ENCODE measurements around the gene VDAC2.
"Not testable (repeated sequence)": the region's sequence is repeated elsewhere in the genome, so short reads cannot be mapped to it uniquely, and the experiment has no call there.

Gene VDAC2

GRCh38 chr10:75201793-75202307 is 8.7 kb upstream of the VDAC2 start:
- no peak for DNase-seq

GRCh38 chr10:75202321-75203045 is 8.1 kb upstream of the VDAC2 start:
- no peak for DNase-seq

DNA sequence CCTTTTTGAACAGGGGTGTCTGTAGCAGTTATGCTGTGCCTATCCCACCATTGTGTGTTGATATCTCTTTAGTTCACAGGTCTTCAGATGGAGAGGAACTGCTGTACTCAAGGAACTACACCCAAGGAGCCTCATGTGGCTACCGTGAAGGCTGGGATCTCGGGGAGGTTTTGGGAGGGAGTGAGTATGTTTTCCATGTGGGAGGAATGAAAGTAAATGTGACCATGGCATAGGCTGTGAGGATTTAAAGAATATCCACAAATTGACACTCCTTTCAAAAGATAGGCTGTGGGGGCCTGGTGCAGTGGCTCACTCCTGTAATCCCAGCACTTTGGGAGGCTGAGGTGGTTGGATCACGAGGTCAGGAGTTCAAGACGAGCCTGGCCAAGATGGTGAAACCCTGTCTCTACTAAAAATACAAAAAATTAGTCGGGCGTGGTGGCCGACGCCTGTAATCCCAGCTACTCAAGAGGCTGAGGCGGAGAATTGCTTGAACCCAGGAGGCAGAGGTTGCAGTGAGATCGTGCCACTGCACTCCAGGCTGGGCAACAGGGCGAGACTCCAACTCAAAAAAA is 7.5 kb upstream of the VDAC2 start:
- DNase-seq = not testable (repeated sequence)

DNA sequence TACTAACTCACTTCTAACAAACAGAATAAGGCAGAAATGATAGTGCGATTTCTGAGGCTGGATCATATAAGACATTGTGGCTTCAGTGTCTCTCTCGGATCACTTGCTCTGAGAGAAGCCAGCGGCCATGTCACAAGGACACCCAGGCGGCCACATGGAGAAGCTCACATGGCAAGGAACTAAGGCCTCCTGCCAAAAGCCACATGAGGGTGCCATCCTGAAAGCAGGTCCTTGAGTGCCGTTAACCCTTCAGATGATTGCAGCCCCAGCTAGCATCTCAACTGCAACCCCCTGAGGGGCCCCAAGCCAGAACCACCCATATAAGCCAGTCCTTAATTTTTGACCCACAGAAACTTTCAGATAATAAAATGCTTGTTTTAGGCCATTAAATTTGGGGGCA is 6.9 kb upstream of the VDAC2 start:
- DNase-seq = no peak

- DNase-seq = no peak
Observed at GRCh38 chr10:75205908-75206307, 4.7 kb upstream of the VDAC2 start.

DNA sequence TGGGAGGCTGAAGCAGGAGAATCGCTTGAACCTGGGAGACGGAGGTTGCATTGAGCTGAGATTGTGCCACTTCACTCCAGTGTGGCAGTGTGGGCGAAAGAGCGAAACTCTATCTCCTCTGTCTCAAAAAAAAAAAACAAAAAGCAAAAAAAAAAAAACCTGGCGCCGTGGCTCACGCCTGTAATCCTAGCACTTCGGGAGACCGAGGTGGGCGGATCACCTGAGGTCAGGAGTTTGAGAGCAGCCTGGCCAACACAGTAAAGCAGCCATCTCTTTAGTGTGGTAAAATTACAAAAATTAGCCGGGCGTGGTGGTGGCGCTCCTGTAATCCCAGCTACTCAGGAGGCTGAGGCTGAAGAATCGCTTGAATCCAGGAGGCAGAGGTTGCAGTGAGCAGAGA is 4.0 kb upstream of the VDAC2 start:
- not testable (repeated sequence) for DNase-seq

GRCh38 chr10:75207079-75207856 is 3.3 kb upstream of the VDAC2 start:
- DNase-seq = no peak

- DNase-seq = no peak
Observed at GRCh38 chr10:75207857-75208144, 2.8 kb upstream of the VDAC2 start.

DNA sequence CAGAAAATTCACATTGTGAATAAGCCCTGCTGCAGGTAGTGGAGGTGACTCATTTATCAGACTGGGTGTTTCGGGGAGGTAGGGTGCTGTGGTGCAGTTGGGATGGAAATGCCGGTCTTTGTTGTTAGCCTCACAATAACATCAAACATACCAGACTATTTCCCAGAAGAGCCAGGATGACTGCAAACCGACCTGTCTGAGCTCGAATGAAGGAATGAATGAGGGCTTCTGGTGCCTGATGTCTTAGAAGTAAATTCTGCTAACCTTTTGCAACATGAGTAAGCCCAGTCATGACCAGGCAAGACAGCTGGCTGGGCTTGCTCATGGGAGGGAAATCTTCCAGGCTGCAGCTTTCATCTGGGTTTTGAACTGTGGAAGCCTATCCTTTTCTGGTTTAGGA is 2.4 kb upstream of the VDAC2 start:
- no peak for DNase-seq

DNA sequence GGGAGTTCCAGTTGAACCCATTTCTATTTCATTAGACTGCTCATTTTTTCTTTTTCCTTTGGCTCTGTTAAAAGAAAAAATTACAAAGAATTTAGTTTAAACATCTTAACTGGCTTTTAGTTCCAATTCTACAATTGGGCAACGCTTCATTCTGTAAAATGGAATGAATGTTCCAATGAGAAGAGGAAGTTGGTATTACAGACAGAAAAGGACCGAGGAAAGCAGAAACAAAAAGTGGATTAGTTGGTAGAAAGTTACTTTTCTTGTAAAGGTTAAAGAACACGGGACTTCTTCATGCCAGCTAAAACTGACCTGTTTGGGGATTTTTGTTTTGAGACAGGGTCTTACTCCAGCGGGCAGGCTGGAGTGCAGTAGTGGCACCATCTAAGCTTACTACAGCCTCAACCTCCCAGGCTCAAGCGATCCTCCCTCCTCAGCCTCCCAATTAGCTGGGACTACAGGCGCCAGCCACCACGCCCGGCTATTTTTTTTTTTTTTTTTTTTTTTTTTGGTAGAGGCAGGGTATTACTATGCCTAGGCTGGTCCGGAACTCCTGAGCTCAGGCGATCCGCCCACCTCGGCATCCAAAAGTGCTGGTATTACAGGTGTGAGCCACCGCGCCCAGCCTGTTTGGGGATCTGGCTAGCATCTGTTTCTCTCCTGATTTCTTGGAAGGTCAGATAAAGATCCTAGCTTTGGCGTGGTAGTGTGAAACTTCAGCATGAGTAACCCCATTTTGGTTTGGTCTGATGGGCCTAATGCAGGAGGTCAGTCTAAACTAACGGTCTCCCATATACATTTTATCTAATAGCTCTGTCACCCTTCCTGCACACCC is 1.3 kb upstream of the VDAC2 start:
- no peak for DNase-seq

DNA sequence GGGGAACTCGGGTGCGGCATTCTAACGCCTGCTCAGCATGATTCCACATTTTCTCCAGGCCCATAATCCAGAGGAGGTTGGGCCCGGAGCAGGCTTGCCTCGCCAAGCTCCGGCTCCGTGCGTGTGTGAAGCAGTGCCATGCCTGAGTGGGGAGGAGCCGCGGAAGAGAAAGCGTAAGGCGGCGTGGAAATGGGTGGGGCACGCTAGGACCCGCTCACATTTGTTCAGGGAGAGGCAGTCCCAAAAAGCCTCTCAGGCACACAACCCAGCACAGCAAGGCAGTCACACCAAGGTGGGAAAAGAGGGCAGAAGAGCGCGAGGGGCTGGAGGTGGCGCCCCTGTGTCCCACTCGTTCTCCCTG is 695 bp upstream of the VDAC2 start:
- peak in 1 of 2 experiments; percentile 72 for DNase-seq

GRCh38 chr10:75211007-75211691 is 553 bp downstream of the VDAC2 start:
- no peak for DNase-seq

GRCh38 chr10:75212343-75212742 is 1.7 kb downstream of the VDAC2 start:
- no peak for DNase-seq

GRCh38 chr10:75220274-75220673 is 9.7 kb downstream of the VDAC2 start:
- DNase-seq = no peak

DNA sequence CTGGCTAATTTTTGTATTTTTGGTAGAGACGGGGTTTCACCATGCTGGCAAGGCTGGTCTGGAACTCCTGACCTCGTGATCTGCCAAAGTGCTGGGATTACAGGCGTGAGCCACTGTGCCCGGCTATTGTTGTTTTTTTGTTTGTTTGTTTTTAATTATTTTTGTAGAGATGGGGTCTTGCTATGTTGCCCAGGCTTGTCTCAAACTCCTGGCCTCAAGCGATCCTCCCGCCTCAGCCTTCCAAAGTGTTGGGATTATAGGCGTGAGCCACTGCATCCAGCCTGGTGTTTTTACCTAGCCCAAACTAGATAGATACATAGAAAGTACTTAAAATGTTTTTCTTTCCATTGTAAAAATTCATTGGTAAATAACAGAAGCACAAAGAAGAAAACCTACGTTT is 10.9 kb downstream of the VDAC2 start:
- not testable (repeated sequence) for DNase-seq

DNA sequence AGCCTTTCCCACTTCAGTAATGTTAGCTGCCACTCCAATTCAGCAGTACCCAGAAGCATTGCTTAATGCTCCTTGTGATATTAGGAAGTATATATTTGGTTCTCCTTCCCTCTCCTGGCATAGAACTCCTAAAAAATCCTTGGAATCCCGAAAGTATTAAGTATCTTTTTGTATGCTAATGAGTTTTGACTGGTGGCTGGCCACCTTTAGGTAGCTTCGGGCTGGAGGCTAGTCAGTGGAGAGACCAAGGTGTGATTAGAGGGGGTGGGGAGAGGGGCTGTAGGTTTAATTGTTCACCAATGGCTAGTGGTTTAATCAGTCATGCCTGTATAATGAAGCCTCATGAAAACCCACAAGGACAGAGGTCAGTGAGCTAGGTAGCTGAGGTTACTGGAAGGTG is 12.9 kb downstream of the VDAC2 start:
- DNase-seq = no peak

GRCh38 chr10:75226095-75226494 is 15.5 kb downstream of the VDAC2 start:
- DNase-seq = no peak

DNA sequence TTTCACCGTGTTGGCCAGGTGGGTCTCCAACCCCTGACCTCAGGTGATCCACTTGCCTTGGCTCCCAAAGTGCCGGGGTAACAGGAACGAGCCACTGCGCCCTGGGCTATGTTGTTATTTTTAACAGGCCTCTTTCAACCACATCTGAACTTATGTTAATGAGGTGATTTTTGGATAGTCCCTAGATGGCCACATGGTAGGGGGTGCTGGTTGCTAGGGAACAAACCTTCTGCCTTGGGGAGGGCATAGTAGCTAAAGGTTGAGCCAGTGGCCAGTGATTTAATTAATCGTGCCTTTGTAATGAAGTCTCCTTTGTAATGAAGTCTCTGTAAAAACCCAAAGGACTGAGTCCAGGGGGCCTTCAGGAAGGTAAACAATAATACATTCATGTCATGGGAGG is 16.1 kb downstream of the VDAC2 start:
- DNase-seq = no peak

DNA sequence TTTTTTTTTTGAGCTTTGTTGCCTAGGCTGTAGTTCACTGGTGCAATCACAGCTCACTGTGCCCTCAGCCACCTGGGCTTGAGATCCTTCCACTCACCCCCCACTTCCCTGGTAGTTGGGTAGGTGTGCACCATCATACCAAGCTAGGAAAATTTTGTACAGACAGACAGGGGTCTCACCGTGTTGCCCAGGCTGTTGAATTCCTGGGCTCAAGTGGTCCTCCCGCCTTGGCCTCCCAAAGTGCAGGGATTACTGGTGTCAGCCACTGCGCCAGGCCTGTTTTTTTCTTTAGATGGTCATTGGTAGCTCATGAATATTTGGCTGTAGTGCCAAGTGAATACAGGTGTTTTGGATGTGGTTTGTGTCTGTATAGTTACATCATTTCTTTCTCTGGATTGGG is 17.7 kb downstream of the VDAC2 start:
- DNase-seq = no peak

- DNase-seq = no peak
Observed at GRCh38 chr10:75228834-75229233, 18.2 kb downstream of the VDAC2 start.

DNA sequence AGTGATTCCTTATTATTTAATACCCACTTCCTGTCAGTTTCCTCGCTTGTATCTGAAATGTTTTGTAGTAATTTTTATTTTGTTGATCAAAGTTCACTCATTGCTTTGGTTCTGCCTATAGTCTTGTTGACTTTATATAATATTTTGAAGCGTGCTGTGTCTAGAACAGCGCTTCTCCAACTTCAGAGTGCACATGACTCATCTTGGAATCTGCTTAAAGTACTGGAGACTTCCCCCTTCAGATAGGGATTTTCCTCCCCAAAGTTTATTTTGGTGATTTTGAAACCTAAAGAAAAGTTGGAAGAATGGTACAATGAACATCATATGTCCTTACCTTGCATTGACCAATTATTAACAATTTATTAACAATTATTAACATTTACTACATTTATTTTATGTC is 19.4 kb downstream of the VDAC2 start:
- DNase-seq = no peak

DNA sequence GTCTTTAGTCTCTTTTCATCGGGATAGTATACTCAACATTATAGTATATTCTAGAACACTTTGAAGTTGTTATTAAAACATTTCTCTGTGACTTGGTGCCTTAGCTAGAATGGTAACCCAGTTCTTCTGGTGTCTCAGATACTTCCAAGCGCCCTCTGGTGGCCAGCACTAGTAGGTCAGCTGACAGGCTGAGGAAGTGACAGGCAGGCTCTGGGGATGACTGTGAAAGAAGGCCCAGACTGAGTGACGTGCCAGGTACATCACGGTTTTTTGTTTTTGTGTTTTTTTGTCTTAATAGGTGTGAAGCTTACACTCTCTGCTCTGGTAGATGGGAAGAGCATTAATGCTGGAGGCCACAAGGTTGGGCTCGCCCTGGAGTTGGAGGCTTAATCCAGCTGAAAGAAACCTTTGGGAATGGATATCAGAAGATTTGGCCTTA is 20.0 kb downstream of the VDAC2 start:
- DNase-seq = peak in 1 of 2 experiments; percentile 80

Measured in SW 1271 (cell line).